MM.1S (cell line): ENCODE measurements around the gene EEA1.

Source experiments
- DNase-seq: peaks from one replicate; pipeline ENCODE4 v3.0.0-alpha.2; 2015
- H2AFZ ChIP-seq: fragments of 300-600 bp; sonication (generic); 2 replicates; pipeline ENCODE4 v1.6.0; 2016; ENCODE audit warnings: antibody characterized with exemption, low read length
- H3F3A ChIP-seq: fragments of 300-600 bp; sonication (generic); 2 replicates; pipeline ENCODE4 v1.6.1; 2016; ENCODE audit warnings: mild to moderate bottlenecking, antibody characterized with exemption, low read length, moderate library complexity, mixed read lengths; ENCODE audit not compliant: insufficient read depth
- H3K27ac ChIP-seq: fragments of 300-600 bp; sonication (generic); 2 replicates; pipeline ENCODE4 v1.5.1; 2016; ENCODE audit warnings: mild to moderate bottlenecking, low read length
- H3K27me3 ChIP-seq: fragments of 300-600 bp; sonication (generic); replicated peaks from 2 replicates; pipeline ENCODE4 v1.6.0; 2016; ENCODE audit warnings: low read length; ENCODE audit not compliant: insufficient read depth
- H3K36me3 ChIP-seq: fragments of 300-600 bp; sonication (generic); replicated peaks from 2 replicates; pipeline ENCODE4 v1.6.1; 2016; ENCODE audit warnings: mild to moderate bottlenecking, low read length, mixed read lengths; ENCODE audit not compliant: insufficient read depth
- H3K4me1 ChIP-seq: fragments of 300-600 bp; sonication (generic); 2 replicates; pipeline ENCODE4 v1.6.1; 2016; ENCODE audit warnings: low read length, mixed read lengths
- H3K4me2 ChIP-seq: fragments of 300-600 bp; sonication (generic); 2 replicates; pipeline ENCODE4 v1.6.0; 2016; ENCODE audit warnings: low read depth, low read length
- H3K4me3 ChIP-seq: fragments of 300-600 bp; sonication (generic); 2 replicates; pipeline ENCODE4 v1.5.1; 2016; ENCODE audit warnings: low read length, mixed read lengths
- H3K79me2 ChIP-seq: fragments of 300-600 bp; sonication (generic); 2 replicates; pipeline ENCODE4 v1.6.1; 2016; ENCODE audit warnings: mixed run types, low read length, mixed read lengths
- H3K9ac ChIP-seq: fragments of 300-600 bp; sonication (generic); 2 replicates; pipeline ENCODE4 v1.6.1; 2016; ENCODE audit warnings: low read length, mixed read lengths
- H3K9me2 ChIP-seq: fragments of 300-600 bp; sonication (generic); replicated peaks from 2 replicates; pipeline ENCODE4 v1.6.1; 2016; ENCODE audit warnings: mild to moderate bottlenecking, low read length, mixed read lengths; ENCODE audit not compliant: insufficient read depth
- H3K9me3 ChIP-seq: fragments of 300-600 bp; sonication (generic); replicated peaks from 2 replicates; pipeline ENCODE4 v1.6.1; 2016; ENCODE audit warnings: mild to moderate bottlenecking, low read length, mixed read lengths; ENCODE audit not compliant: insufficient read depth
- H4K20me1 ChIP-seq: fragments of 300-600 bp; sonication (generic); 2 replicates; pipeline ENCODE4 v1.6.1; 2016; ENCODE audit warnings: mild to moderate bottlenecking, low read length, moderate library complexity, mixed read lengths; ENCODE audit not compliant: insufficient read depth
- EZH2 ChIP-seq: fragments of 300-600 bp; sonication (generic); optimal IDR thresholded peaks from 2 replicates; pipeline ENCODE3; 2017; ENCODE audit warnings: low read depth, mild to moderate bottlenecking, antibody characterized with exemption, low read length, mixed read lengths
- EZH2phosphoT487 ChIP-seq: fragments of 300-600 bp; sonication (generic); IDR thresholded peaks from 2 replicates; pipeline ENCODE4 v1.6.1; 2018; ENCODE audit warnings: antibody characterized with exemption, low read length
- TF ChIP-seq, protein P1 (sequence below): fragments of 300-600 bp; sonication (generic); IDR thresholded peaks from 2 replicates; pipeline ENCODE4 v1.5.1; 2016; ENCODE audit warnings: antibody characterized with exemption, low read length, mixed read lengths

Gene EEA1

DNA sequence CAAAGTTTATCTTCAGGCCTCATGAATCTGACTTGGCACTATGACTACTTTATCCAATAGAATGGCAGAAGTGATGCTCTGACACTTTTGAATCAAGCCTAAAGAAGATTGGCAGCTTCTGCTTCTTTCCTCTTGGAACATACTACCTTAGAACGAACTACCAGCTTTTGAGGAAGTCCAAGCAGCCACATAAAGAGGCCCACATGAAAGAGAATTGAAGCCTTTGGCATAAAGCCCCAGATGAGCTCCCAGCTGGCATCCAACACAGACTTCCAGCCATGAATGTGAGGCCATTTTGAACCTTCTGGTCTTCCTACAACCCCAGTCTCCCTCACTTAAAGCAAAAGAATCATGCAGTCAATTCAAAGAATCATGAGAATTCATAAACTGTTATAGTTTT is 65.8 kb downstream of the EEA1 start:
- no peaks in the 10 kb centered on the region for H3K4me1 ChIP-seq
- no peaks in the 10 kb centered on the region for H3K36me3 ChIP-seq
- H3K27ac ChIP-seq, result no peak overlapping the region
- no peak for DNase-seq
- no peak overlapping the region for H2AFZ ChIP-seq
- H3K4me2 ChIP-seq, result no peak overlapping the region
- no peaks in the 10 kb centered on the region for H3K79me2 ChIP-seq
- H3K9me2 ChIP-seq, result no peaks in the 10 kb centered on the region
- no peaks in the 10 kb centered on the region for H3K27me3 ChIP-seq
- no peaks in the 10 kb centered on the region for H3K9me3 ChIP-seq
- H3F3A ChIP-seq, result no peaks in the 10 kb centered on the region
- no peak overlapping the region for H3K9ac ChIP-seq
- TF ChIP-seq, protein P1, sequence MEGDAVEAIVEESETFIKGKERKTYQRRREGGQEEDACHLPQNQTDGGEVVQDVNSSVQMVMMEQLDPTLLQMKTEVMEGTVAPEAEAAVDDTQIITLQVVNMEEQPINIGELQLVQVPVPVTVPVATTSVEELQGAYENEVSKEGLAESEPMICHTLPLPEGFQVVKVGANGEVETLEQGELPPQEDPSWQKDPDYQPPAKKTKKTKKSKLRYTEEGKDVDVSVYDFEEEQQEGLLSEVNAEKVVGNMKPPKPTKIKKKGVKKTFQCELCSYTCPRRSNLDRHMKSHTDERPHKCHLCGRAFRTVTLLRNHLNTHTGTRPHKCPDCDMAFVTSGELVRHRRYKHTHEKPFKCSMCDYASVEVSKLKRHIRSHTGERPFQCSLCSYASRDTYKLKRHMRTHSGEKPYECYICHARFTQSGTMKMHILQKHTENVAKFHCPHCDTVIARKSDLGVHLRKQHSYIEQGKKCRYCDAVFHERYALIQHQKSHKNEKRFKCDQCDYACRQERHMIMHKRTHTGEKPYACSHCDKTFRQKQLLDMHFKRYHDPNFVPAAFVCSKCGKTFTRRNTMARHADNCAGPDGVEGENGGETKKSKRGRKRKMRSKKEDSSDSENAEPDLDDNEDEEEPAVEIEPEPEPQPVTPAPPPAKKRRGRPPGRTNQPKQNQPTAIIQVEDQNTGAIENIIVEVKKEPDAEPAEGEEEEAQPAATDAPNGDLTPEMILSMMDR, result no peak
- TF ChIP-seq EZH2phosphoT487 (no peak), EZH2 (no peak)
- no peaks in the 10 kb centered on the region for H4K20me1 ChIP-seq
- no peak overlapping the region for H3K4me3 ChIP-seq

DNA sequence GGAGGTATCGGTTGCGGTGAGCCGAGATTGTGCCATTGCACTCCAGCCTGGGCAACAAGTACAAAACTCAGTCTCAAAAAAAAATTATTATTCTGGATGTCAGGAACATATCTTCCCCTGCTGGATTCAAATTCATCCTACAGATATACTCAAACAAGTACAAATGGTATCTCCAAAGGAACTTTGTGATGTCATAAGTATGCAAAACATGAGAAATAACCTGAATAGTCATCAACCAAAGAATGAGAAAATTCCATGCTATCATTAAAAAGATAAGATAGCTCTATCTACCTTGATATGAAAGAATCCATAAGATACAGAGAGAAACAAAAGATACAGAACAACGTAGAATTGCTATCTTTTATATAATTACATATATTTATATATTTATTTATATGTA is 67.7 kb downstream of the EEA1 start:
- H2AFZ ChIP-seq, result no peak overlapping the region

DNA sequence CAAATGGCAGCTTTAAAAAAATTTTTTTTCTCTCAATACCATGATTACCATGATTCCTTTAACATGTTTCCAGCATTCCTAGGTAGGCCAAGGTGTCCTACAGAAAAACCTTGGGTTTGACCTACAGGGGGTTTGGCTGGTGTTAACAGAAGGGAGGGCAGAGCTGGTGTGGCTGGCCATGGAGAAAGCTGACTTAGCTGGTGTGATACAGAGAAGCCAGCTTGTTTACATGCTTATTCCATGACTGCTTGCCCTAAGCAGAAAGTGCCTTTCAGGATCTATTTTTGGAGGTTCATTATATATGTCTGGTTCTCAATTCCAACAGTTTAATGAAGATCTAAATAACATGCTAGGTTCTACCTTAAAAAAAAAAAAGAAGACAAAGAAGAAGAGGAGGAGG is 68.6 kb downstream of the EEA1 start:
- no peaks in the 10 kb centered on the region for H4K20me1 ChIP-seq
- no peak for DNase-seq
- H3K27me3 ChIP-seq, result no peaks in the 10 kb centered on the region
- TF ChIP-seq, protein P1, result no peak
- TF ChIP-seq EZH2, result no peak
- TF ChIP-seq EZH2phosphoT487, result no peak
- H3K9ac ChIP-seq, result no peak overlapping the region
- H3K9me2 ChIP-seq, result no peaks in the 10 kb centered on the region
- H3F3A ChIP-seq, result no peaks in the 10 kb centered on the region
- H2AFZ ChIP-seq, result no peak overlapping the region
- no peak overlapping the region for H3K4me3 ChIP-seq
- H3K9me3 ChIP-seq, result no peaks in the 10 kb centered on the region
- no peak overlapping the region for H3K4me2 ChIP-seq
- H3K4me1 ChIP-seq, result no peaks in the 10 kb centered on the region
- no peaks in the 10 kb centered on the region for H3K36me3 ChIP-seq
- H3K27ac ChIP-seq, result no peak overlapping the region
- H3K79me2 ChIP-seq, result no peaks in the 10 kb centered on the region

More for the DNA sequence above, 67.7 kb downstream of the EEA1 start:
- Histone ChIP-seq H3K9me2 (no peaks in the 10 kb centered on the region), H3K27ac (no peak overlapping the region), H3K36me3 (no peaks in the 10 kb centered on the region), H3F3A (no peaks in the 10 kb centered on the region), H3K9me3 (no peaks in the 10 kb centered on the region), H3K79me2 (no peaks in the 10 kb centered on the region), H3K4me3 (no peak overlapping the region), H3K9ac (no peak overlapping the region), H3K27me3 (no peaks in the 10 kb centered on the region), H3K4me1 (no peaks in the 10 kb centered on the region), H3K4me2 (no peak overlapping the region), H4K20me1 (no peaks in the 10 kb centered on the region)
- TF ChIP-seq, protein P1, result no peak
- TF ChIP-seq EZH2 (no peak), EZH2phosphoT487 (no peak)
- DNase-seq, result no peak
